Measurements from ENCODE around the gene IQCF5.
"Not testable (repeated sequence)": the region's sequence is repeated elsewhere in the genome, so short reads cannot be mapped to it uniquely, and the experiment has no call there.

IQCF5 gene

DNA sequence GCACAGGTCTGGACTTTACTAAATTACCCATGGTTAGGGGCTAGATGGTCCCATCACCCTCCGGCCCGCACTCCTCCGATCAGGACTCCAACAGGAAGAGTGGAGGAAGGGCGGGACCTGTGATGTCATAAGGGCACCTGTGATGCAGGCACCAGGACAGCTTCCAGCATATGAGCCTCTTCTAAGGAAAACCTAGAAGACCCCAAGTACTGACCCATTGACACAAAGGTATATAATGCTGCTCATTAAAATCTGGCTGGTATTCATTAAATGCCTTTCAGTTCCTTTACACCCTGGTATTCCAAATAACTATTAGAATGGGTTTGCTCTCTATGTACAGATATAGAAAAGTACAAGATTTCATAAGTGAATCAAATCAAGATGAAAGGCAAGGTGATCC lies at the start of gene IQCF5:
IQCF5 (minus strand) TSS at position 101 of the 400 bp plus-strand sequence; CDS start at position 31, 70 bp downstream.
- no peak for DNase-seq
- intact Hi-C loops (cut with DNase I) = no loop called here

DNA sequence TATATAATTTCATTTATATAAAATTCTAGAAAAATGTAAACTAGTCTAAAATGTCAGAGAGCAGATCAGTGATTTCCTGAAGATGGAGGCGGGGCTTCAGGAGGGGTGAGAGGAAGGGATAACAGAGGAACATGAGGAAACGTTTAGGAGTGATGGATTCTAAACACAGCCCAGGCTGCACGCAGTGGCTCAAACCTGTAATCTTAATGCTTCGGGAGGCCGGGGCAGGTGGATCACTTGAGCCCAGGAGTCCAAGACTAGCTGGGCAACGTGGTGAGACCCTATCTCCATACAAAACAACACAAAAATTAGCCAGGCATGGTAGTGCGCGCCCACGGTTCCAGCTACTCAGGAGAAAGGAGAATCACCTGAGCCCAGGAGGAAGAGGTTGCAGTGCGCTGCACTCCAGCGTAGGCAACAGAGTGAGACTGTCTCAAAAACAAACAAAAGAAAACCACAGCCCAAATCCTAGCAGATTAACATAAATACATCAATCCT lies 45.7 kb upstream of the IQCF5 start:
- peak in 1 of 10 donors; percentile 14 for DNase-seq
- intact Hi-C loops (cut with DNase I) = no loop called here

DNA sequence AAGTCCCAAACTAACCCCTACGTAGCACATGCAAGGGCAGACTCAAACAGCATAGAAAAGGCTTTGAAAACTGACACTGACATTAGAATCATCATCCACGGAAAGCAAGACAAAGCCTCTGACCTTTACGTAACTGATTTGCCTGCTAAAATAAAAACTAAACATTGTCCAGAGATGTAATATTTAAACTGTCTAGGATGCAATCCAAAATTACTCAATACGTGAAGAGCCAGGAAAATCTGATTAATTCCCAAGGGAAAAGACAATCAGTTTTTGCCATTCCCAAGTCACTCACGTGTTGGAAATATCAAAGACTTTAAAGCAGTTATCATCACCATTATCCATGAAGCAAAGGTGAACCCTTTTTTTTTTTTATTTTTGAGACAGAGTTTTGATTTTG lies 41.0 kb upstream of the IQCF5 start:
- intact Hi-C loops (cut with DNase I) = no loop called here
- no peak for DNase-seq

DNA sequence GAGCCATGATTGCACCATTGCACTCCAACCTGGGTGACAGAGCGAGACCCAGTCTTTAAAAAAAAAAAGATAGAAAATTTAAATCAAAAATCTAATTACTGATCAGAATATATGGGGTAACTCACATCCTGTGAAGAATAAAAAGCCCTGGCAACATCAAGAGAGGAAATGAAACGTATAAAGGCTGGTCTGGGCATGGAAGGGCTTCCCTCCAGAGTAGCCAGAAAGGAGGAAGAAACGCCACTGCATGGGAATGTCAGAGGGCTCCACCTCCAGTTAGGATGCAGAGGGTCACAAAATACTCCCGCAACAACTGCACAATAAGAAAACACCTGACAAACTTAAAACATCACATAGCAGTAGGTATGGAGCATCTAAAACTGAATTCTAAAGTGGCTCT lies 32.6 kb upstream of the IQCF5 start:
- peak in 1 of 10 donors; percentile 3 for DNase-seq
- intact Hi-C loops (cut with DNase I) = no loop called here

DNA sequence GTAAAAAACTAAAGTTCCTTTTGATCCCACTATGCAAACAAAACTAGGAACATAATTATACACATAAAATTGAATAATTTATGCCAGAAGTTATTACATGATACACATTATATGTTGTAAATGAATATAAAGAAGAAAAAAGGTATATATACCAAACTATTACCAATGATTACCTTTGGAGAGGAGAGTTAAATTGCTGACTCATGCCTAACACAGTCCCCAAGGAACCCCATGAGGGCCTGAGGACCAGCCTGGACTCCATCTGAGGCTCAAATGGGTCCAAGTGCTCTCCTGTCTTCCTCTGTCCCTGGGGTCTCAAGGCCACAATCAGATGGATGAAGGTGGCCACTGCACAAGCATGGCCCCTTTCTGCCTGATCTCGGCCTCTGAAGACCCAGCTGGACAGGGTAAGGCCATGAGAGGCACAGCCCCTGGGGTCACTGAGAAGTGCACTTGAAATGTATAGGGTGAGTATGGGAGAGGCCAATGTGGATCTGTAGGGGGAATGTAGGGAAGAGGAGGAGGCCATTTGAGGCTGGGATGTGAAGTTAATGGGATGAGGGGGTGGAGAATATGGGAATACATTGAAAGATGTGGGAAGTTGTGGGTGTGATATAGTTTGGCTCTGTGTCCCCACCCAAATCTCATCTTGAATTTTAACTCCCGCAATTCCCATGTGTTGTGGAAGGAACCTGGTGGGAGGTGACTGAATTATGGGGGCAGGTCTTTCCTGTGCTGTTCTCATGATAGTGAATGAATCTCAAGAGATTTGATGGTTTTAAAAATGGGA lies 28.8 kb upstream of the IQCF5 start:
- DNase-seq = no peak
- intact Hi-C loops (cut with DNase I) = no loop called here

DNA sequence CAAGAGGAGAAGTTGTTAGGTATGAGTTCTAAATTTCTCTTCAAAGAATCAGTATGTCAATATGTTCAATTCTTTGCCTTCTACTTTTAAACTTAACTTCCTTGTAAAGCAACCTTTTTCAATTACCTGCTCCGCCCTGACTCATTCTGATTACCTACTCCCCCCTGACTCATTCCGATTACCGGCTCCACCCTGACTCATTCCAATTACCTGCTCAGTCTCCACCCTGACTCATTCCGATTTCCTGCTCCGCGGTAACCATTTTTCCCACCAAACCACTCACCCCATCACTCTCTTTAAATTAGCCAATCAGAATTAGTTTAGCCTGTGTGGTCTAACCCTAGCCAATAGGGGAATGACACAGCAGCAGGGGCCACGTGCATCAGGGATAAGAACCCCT lies 27.0 kb upstream of the IQCF5 start:
- DNase-seq = not testable (repeated sequence)

DNA sequence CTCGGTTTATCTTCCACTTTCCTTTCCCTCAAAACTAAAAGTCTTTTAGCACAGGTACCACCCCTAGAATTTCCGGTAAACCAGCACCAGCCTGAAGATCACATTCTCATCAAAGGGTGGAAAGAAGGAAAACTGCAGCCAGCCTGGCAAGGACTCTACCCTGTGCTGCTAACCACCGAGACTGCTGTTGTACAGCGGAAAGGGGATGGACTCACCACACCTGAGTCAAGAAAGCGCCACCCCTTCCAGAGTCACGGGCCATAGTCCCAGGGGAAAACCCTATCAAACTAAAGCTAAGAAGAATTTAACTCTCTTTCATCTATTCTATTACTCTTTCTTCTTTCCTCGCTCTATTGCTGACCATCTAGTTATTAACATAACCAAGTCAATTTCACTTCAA lies 24.6 kb upstream of the IQCF5 start:
- DNase-seq; intact Hi-C loops (cut with DNase I): not testable (repeated sequence)

More for the DNA sequence above, 27.0 kb upstream of the IQCF5 start:
- intact Hi-C loops (cut with DNase I) = not testable (repeated sequence)

DNA sequence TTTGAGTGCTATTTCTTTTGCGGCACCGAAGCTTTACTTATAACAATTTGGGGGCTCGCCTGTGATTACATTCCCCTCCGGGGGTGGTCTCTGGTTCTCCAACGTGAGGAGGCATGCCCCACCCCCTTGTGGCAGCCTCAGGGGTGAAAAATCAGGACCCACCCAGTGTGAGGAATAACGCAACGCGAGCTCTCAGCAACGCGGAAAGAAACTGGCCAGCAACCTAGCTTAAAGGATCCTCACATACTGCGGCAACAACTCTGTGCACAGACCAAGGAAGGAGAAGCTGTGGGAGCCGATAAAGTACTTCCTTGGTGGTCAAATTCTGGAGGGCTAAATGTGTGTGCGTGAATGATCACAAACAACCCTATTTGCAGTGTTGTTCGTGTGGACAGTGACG lies 22.0 kb upstream of the IQCF5 start:
- no peak for DNase-seq
- intact Hi-C loops (cut with DNase I) = no loop called here

DNA sequence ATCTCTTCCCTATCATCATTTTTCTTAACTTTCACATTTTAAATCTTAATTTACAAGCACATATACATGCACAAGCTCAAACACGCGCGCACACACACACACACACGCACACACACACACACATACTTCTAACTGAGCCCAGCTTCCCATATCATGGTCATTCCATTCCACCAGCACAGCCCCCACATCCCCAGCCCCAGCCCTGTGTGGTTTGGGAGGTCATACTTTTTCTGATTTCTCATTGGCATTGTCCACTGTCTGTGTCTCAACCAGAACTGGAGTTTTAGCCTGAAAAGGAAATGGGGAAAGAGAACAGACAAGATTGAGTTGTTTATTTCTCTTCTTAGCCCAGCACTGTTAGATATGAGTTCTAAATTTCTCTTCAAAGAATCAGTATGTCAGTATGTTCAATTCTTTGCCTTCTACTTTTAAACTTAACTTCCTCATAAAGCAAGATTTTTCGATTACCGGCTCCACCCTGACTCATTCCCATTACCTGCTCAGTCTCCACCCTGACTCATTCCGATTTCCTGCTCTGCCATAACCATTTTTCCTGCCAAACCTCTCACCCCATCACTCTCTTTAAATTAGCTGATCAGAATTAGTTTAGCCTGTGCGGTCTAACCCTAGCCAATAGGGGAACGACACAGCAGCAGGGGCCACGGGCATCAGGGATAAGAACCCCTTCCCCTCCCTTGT lies 21.4 kb upstream of the IQCF5 start:
- intact Hi-C loops (cut with DNase I) = no loop called here
- no peak for DNase-seq

DNA sequence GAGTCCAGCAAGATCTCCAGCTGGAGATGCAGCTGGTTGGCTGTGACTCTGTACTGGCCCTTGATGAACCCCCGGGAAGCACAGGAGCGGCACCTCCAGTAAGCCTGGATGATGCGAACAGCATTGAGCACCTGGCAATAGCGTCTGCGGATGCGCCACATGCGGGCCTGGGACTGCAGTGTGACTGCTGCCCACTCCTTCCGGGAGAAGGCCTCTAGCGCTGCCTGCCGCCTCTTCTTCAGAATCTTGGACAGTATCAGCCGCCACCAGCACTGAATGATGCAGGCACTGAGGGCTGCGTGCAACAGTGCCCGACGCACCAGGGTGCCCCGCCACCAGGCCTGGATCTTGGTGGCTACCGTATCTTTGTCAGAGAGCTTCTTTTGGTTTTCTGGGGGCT lies 19.5 kb upstream of the IQCF5 start:
- intact Hi-C loops (cut with DNase I) = no loop called here
- no peak for DNase-seq

DNA sequence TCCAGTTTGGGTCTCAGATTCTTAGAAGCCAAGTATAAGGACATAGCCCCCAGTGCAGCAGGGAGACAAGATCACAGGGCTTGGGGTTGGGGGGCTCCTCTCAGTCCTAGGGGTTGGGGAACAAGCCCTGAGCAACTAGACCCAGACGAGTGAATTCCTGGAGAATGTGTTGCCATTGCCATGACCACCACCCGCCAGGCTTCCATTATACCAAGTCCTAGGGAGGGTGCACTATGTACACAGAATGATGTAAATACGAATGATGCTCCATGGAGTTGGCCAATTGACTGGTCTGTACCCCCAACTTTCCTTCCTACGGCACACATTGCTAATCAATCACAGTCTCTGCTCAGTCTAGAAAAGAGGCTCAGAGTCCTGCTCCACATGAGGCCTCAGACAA lies 19.0 kb upstream of the IQCF5 start:
- intact Hi-C loops (cut with DNase I) = no loop called here
- no peak for DNase-seq

DNA sequence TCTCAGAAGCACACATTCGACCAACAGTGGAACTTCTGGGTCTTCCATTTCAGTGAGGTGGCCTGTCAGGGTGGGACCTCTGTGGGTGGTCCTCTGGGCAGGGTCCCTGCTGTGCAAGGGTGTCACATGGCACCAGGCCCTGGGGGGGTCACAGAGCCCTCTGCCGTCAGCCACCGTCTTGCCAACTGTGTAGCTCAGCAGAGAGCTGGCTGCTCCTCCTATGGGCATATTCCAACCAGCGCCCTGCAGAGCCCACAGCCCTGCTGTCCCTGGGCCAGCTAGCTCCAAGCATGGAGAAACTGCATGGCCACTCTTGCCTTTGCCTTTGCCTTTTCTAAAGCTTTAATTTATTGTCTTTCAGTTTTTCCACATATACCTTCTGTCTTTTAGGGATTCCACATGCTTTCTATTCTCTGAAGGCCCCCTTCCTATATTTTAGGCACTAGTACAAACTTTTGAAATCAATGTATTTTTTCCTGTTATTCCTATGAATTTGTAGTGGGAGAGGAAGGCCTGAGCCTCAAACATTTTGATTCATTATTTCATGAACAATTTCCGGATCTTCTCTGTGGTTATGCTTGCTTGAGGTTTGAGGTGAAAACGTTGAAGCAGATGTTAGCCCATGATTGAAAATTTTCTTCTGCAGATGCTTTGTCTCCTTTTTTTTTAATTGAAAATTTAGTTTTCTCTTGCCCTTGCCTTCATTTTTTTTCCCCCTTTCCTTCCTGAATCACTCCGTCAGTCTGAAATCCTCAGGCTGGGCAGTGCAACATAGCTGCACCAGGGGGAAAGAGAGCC lies 16.0 kb upstream of the IQCF5 start:
- intact Hi-C loops (cut with DNase I) = no loop called here
- no peak for DNase-seq

DNA sequence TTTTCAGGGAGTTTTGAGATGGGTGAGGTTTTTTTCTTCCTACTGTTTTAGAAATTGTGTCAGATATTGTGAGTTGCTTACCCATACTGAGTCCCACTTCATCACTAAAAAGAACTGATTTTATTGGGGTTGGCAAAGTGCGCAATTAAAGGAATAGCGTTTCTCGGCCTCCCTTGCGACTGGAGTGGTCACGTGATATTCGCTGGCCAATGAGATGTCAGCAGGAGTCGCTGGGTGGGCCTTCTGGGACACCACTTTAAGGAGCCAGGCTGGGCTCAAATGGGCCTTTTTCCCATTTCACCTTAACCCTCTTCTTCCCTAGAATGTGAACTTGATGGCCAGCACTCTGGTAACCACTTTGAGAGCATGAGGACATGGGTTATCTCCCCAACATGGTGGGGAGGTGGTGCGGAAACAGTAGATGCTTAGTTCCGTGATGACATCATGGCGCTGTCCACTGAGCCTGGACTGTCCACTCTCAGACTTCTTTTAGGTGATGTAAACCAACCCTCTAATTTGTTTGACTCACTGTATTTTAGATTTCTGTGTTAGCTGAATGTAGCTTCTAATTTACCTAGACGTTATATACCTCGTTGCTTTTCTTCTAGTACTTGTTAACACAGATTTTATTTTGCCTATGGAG lies 13.2 kb upstream of the IQCF5 start:
- no peak for DNase-seq
- intact Hi-C loops (cut with DNase I) = no loop called here

DNA sequence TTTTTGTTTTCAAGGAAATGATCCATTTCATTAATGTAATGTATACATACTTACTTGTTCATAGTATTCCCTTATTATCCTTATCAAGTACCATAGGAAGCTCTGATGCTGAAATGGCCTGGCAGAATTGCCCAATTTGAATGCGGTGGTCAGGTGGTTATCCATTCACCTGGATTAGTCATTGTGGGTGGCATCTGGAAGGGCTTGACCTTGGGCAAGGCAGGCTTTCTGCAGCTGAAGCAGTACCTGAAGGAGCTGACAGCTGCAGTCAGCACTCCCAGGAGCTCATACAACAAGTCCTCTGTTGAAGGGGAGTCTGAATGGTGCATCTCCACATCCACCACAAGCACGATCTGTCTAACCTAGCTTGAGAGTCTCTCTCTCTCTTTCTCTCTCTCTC lies 12.2 kb upstream of the IQCF5 start:
- DNase-seq = no peak
- intact Hi-C loops (cut with DNase I) = no loop called here

DNA sequence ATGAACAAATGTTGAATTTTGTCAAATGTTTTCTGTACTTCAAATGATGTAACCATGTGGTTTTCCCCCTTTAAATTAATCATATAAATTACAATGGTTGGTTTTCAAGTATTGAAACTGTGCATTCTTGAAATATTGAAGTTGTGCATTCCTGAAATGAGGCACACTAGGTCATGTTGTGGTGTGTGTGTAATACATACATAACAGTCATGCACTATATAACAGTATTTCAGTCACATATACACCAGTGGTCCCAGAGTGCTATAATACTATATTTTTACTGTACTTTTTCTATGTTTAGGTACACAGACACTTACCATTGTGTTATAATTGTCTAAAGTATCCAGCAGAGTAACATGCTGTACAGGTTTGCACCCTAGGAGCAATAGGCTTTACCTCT lies 11.0 kb upstream of the IQCF5 start:
- DNase-seq = no peak
- intact Hi-C loops (cut with DNase I) = no loop called here

DNA sequence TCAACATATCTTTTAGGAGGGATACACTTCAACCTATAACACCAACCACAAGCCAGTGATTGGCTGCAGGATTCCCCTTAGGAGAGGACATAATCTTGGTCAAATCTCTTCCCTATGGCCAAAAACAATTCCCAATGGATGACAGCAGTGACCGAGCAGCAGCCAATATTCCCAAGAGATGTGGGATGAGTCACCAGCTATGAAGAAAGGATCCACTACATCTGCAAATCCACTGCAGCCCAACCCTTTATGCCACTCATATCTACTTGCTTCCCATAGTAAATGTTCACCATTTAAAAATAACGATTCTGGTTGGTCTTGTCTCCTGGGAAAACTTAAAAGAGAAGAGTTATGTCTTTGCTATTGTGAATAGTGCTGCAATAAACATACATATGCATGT lies 4.5 kb upstream of the IQCF5 start:
- no peak for DNase-seq

DNA sequence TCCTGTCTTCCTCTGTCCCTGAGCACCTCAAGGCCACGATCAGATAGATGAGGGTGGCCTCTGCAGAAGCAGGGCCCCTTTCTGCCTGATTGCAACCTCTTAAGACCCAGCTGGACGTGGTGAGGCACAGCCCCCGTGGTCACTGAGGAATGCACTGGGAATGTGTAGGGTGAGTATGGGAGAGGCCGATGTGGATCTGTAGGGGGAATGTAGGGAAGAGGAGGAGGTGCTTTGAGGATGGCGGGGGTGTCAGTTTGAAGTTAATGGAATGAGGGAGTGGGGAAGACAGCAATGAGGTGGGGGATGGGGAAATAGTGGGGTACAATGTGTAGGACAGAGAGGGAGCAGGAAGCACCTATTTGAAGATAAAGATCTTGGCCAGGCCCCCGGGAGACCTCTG lies 785 bp upstream of the IQCF5 start:
- no peak for DNase-seq
- intact Hi-C loops (cut with DNase I) = no loop called here

More for the DNA sequence above, 4.5 kb upstream of the IQCF5 start:
- intact Hi-C loops (cut with DNase I) = no loop called here

DNA sequence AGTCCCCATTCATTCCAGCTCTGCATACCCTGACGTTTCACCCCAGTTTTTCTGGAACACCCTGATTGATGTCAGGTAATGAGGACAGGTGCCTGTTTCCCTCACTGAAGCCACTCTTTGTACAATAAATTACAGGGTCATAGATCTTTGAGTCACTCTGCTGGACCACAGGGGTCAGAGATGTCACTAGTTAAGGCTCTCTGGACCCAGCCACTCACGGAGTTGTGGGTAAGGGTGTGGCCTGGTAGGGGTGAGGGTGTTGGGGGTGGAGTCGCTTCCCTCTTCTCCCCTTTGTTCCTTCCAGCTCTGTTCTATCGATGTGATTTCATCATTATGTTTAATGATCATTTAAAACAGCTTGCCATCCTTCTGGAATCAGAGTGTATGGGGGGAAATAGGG lies 512 bp downstream of the IQCF5 start:
- intact Hi-C loops (cut with DNase I) = no loop called here
- DNase-seq = no peak

DNA sequence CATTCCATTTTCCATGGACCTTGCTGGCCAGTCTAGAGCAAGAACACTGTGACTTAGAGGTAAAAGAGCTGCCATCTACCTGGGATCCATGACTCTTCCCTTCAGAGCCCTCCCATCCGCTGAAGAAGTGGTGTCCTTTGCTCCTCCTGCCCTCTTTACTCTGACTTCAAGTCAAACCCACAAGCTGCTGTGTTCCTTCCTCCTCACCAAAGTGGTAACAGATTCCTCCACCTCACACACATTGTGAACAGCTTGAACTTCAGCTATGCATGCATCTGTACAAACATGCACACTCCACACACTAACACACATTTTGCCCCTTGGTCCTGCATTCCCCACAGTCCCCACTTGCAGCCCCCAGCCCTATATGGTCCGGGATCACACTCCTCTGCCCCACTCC lies 990 bp downstream of the IQCF5 start:
- no peak for DNase-seq
- intact Hi-C loops (cut with DNase I) = no loop called here

DNA sequence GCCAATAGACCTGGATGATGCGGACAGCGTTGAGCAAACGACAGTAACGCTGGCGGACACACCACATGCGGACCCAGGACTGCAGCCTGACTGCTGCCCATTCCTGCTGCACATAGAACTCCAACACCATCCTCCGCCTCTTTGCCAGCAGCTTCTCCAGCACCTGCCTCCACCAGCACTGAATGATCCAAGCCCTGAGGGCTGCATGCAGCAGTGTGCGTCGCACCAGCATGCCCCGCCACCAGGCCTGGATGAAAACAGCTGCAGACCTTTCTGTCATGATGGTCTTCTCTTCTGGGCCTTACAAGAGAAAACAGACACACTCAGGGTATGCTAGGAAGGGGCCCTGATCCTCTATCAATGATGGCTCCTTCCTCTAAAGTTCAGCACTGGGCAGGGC lies 1.5 kb downstream of the IQCF5 start:
- intact Hi-C loops (cut with DNase I) = no loop called here
- no peak for DNase-seq
